Renal cortex interstitium (tissue), 3 donors: ENCODE measurements around the gene FOXE3. TPM values are rescaled to one million over a fixed set of nuclear protein-coding genes. Genes with fewer than 3 reads are reported as not detected.

ENCODE experiments used
- polyA plus RNA-seq, 3 donors: library from polyadenylated mRNA; unstranded; fragments of 120-200 nt; gene quantifications; one replicate each; pipeline ENCODE4 v1.2.1, GENCODE V29; 2013; ENCODE audit not compliant: insufficient read length in 3 of 3

The FOXE3 gene
- polyA plus RNA-seq, 3 donors = 0.18 to 0.20 (median 0.19) TPM

Other genes starting within 250 kb of the FOXE3 start
- gene PDZK1IP1, start 226.2 kb upstream of the FOXE3 start, polyA plus RNA-seq = 10 to 100 TPM; 34.8 to 62.1 (median 37.8) TPM
- gene TAL1, start 184.1 kb upstream of the FOXE3 start, polyA plus RNA-seq = 1 to 10 TPM; 5.2 to 5.6 (median 5.5) TPM
- 10 to 100 TPM in 1 of 3 donors, 1 to 10 TPM in 2; 9.8 to 10.5 (median 10.0) TPM for gene STIL, start 102.1 kb upstream of the FOXE3 start, polyA plus RNA-seq
- 10 to 100 TPM; 65.7 to 75.9 (median 66.7) TPM for gene CMPK1, start 82.5 kb upstream of the FOXE3 start, polyA plus RNA-seq
- 1 to 10 TPM; 6.0 to 9.0 (median 6.8) TPM for gene FOXD2, start 21.8 kb downstream of the FOXE3 start, polyA plus RNA-seq